HCT116 (cell line): ENCODE results near the gene ELAVL1. TPM values are rescaled to one million over a fixed set of nuclear protein-coding genes. Genes with fewer than 3 reads are reported as not detected.

Experiments used
- ATAC-seq: fragments of 200-7000 bp; cut with Tn5 transposase; 2 replicates; pipeline ENCODE4 v1.9.1; 2020; ENCODE audit warnings: mild to moderate bottlenecking, moderate library complexity
- BruUV-seq: library from RNA; stranded (reverse); fragments of 400-500 nt; replicated peaks from 2 replicates; lab custom pipeline; 2021; lab: Mats Ljungman, UMichigan
- CTCF ChIA-PET: fragments of 300-600 bp; sonication (Branson Sonifier 250); formaldehyde crosslinking; loops from one replicate; lab custom pipeline; 2021; ENCODE audit warnings: antibody characterized with exemption; lab: Charles Lee
- POLR2A ChIA-PET: fragments of 300-600, 350-600 bp; sonication (Branson Sonifier 250); formaldehyde crosslinking; loops from one replicate; lab custom pipeline; 2021; ENCODE audit warnings: antibody characterized with exemption; lab: Charles Lee
- RAD21 ChIA-PET, 2 experiments: fragments of 300-600 bp; sonication (Branson Sonifier 250); formaldehyde crosslinking; loops; one replicate each; lab custom pipeline; 2023; ENCODE audit warnings: low total read pairs in 2 of 2; ENCODE audit not compliant: uncharacterized antibody in 2 of 2, unreplicated experiment in 2 of 2, low non-redundant PET in 1 of 2; lab: Charles Lee
- DNase-seq: peaks from one replicate; pipeline ENCODE4 v3.0.0-alpha.2; 2010; ENCODE audit warnings: low read depth, low spot score
- H2AFZ ChIP-seq: fragments of 200-600 bp; shearing (Covaris generic), sonication (generic); 2 replicates; pipeline ENCODE4 v1.6.1; 2017; ENCODE audit warnings: low read depth, mixed run types, mixed read lengths, antibody characterized with exemption, low read length; ENCODE audit not compliant: poor library complexity, severe bottlenecking
- H3K27ac ChIP-seq: 2 replicates; pipeline ENCODE4 v1.5.1; 2012; ENCODE audit warnings: low read depth, low read length
- H3K27me3 ChIP-seq: fragments of 200-600 bp; sonication (generic); 2 replicates; pipeline ENCODE4 v1.6.1; 2016; ENCODE audit warnings: mixed run types, low read length, mixed read lengths; ENCODE audit not compliant: insufficient read depth
- H3K36me3 ChIP-seq, 2 experiments: fragments of 200-500 bp in 1 of 2; fragments of 200-600 bp in 1 of 2; sonication (Bioruptor generic) in 1 of 2; sonication (generic) in 1 of 2; 2 replicates each; pipeline versions ENCODE4 v1.5.1 to v1.6.1; 2014 to 2016; ENCODE audit warnings: low read length in 2 of 2, inconsistent platforms in 1 of 2, mixed read lengths in 1 of 2, mixed run types in 1 of 2; ENCODE audit not compliant: insufficient read depth in 2 of 2, control insufficient read depth in 1 of 2
- H3K4me1 ChIP-seq, 2 experiments: fragments of 200-600 bp in 1 of 2; sonication (generic) in 1 of 2; 2 replicates each; pipeline versions ENCODE4 v1.5.1 to v1.6.1; 2012 to 2017; ENCODE audit warnings: low read length in 2 of 2, inconsistent platforms in 1 of 2, mild to moderate bottlenecking in 1 of 2, mixed read lengths in 1 of 2, mixed run types in 1 of 2, moderate library complexity in 1 of 2; ENCODE audit not compliant: insufficient read depth in 2 of 2, control insufficient read depth in 1 of 2
- H3K4me2 ChIP-seq: fragments of 200-600 bp; sonication (generic); 2 replicates; pipeline ENCODE4 v1.6.1; 2017; ENCODE audit warnings: mixed run types, low read length, mixed read lengths
- H3K4me3 ChIP-seq, 2 experiments: fragments of 200-600 bp in 1 of 2; sonication (generic) in 1 of 2; replicated peaks in 1 of 2; 2 replicates each; pipeline ENCODE4 v1.5.1; 2011 to 2016; ENCODE audit warnings: low read length in 2 of 2, control low read depth in 1 of 2, low read depth in 1 of 2, mild to moderate bottlenecking in 1 of 2, mixed read lengths in 1 of 2, mixed run types in 1 of 2
- H3K79me2 ChIP-seq: fragments of 200-600 bp; sonication (generic); 2 replicates; pipeline ENCODE4 v1.6.1; 2017; ENCODE audit warnings: mild to moderate bottlenecking, mixed run types, low read length, moderate library complexity, mixed read lengths; ENCODE audit not compliant: insufficient read depth
- H3K9ac ChIP-seq: fragments of 200-600 bp; sonication (generic); 2 replicates; pipeline ENCODE4 v1.6.1; 2016; ENCODE audit warnings: low read length, mixed read lengths
- H3K9me2 ChIP-seq: fragments of 200-600 bp; sonication (generic), shearing (Covaris generic); 2 replicates; pipeline ENCODE4 v1.6.1; 2017; ENCODE audit warnings: mixed run types, mild to moderate bottlenecking, moderate library complexity; ENCODE audit not compliant: insufficient read depth
- H3K9me3 ChIP-seq, 2 experiments: fragments of 200-500 bp in 1 of 2; fragments of 200-600 bp in 1 of 2; sonication (Bioruptor generic) in 1 of 2; sonication (generic) in 1 of 2; 2 replicates each; pipeline ENCODE4 v1.6.1; 2014 to 2017; ENCODE audit warnings: low read length in 2 of 2, mixed read lengths in 2 of 2, inconsistent platforms in 1 of 2, low read depth in 1 of 2, mild to moderate bottlenecking in 1 of 2, mixed run types in 1 of 2, moderate library complexity in 1 of 2; ENCODE audit not compliant: control insufficient read depth in 1 of 2, insufficient read depth in 1 of 2
- H4K20me1 ChIP-seq: fragments of 200-600 bp; sonication (generic), shearing (Covaris generic); 2 replicates; pipeline ENCODE4 v1.6.1; 2017; ENCODE audit warnings: mixed run types, mild to moderate bottlenecking, moderate library complexity; ENCODE audit not compliant: insufficient read depth
- CBX3 ChIP-seq: IDR thresholded peaks from 2 replicates; pipeline ENCODE4 v1.6.1; 2012; ENCODE audit warnings: low read depth
- CEBPB ChIP-seq: IDR thresholded peaks from 2 replicates; pipeline ENCODE4 v1.6.1; 2012; ENCODE audit warnings: low read depth
- CTCF ChIP-seq, 3 experiments: fragments of 200-600 bp in 1 of 3; sonication (generic) in 1 of 3; IDR thresholded peaks in 2 of 3; conservative IDR thresholded peaks in 1 of 3; 2 replicates each; pipeline ENCODE4 v1.5.1; 2012 to 2017; ENCODE audit warnings: low read depth in 2 of 3, low read length in 2 of 3, antibody characterized with exemption in 1 of 3, borderline replicate concordance in 1 of 3, control low read depth in 1 of 3, mild to moderate bottlenecking in 1 of 3, mixed read lengths in 1 of 3, mixed run types in 1 of 3, moderate library complexity in 1 of 3; ENCODE audit not compliant: insufficient read depth in 1 of 3
- ELF1 ChIP-seq: IDR thresholded peaks from 2 replicates; pipeline ENCODE4 v1.6.1; 2012; ENCODE audit warnings: low read depth, borderline replicate concordance
- EZH2 ChIP-seq: fragments of 200-600 bp; sonication (generic); IDR thresholded peaks from 2 replicates; pipeline ENCODE4 v1.6.1; 2017; ENCODE audit warnings: antibody characterized with exemption, mixed run types
- EZH2phosphoT487 ChIP-seq: fragments of 200-600 bp; IDR thresholded peaks from 2 replicates; pipeline ENCODE4 v1.6.1; 2018; ENCODE audit warnings: antibody characterized with exemption, borderline replicate concordance
- FOSL1 ChIP-seq: IDR thresholded peaks from 2 replicates; pipeline ENCODE4 v1.6.1; 2012; ENCODE audit warnings: low read depth
- JUND ChIP-seq: IDR thresholded peaks from 2 replicates; pipeline ENCODE4 v1.6.1; 2012
- POLR2A ChIP-seq: IDR thresholded peaks from 2 replicates; pipeline ENCODE4 v1.7.0; 2011; ENCODE audit warnings: borderline replicate concordance; ENCODE audit not compliant: insufficient read depth, insufficient read length; ENCODE audit errors: extremely low read depth
- POLR2AphosphoS5 ChIP-seq: IDR thresholded peaks from 2 replicates; pipeline ENCODE4 v1.6.1; 2011; ENCODE audit warnings: mild to moderate bottlenecking, low read depth, low read length, moderate library complexity
- RAD21 ChIP-seq: IDR thresholded peaks from 2 replicates; pipeline ENCODE4 v1.6.1; 2012; ENCODE audit warnings: low read depth, mild to moderate bottlenecking
- SIN3A ChIP-seq: IDR thresholded peaks from 2 replicates; pipeline ENCODE4 v1.6.1; 2012; ENCODE audit warnings: low read depth
- SP1 ChIP-seq: IDR thresholded peaks from 2 replicates; pipeline ENCODE4 v1.6.1; 2012; ENCODE audit warnings: low read depth
- SRF ChIP-seq: IDR thresholded peaks from 2 replicates; pipeline ENCODE4 v1.6.1; 2012; ENCODE audit warnings: low read depth
- TCF7L2 ChIP-seq: IDR thresholded peaks from 2 replicates; pipeline ENCODE4 v1.7.0; 2011; ENCODE audit warnings: borderline replicate concordance, inconsistent platforms; ENCODE audit not compliant: insufficient read depth, insufficient read length; ENCODE audit errors: extremely low read depth
- YY1 ChIP-seq: IDR thresholded peaks from 2 replicates; pipeline ENCODE4 v1.6.1; 2011; ENCODE audit warnings: low read length, low read depth, moderate library complexity, mild to moderate bottlenecking; ENCODE audit not compliant: insufficient replicate concordance; ENCODE audit errors: extremely low read depth
- ZNF274 ChIP-seq: fragments of 200-500 bp; sonication (Bioruptor generic); IDR thresholded peaks from 2 replicates; pipeline ENCODE4 v1.6.1; 2014; ENCODE audit warnings: mild to moderate bottlenecking, low read depth, low read length, inconsistent platforms
- intact Hi-C: fragments of 100-400 bp; cut with micrococcal nuclease; formaldehyde crosslinking; loops from 2 replicates; pipeline ENCODE4 v1.10.0; 2022
- total RNA-seq: library from RNA; stranded (reverse); gene quantifications from one replicate; pipeline ENCODE4 v1.2.1, GENCODE V29; 2021; ENCODE audit not compliant: unreplicated experiment
- TF ChIP-seq, protein P1 (sequence below): IDR thresholded peaks from 2 replicates; pipeline ENCODE4 v1.6.1; 2011; ENCODE audit warnings: mild to moderate bottlenecking, low read length, moderate library complexity; ENCODE audit not compliant: insufficient replicate concordance; ENCODE audit errors: extremely low read depth
- TF ChIP-seq, protein P2 (sequence below): IDR thresholded peaks from 2 replicates; pipeline ENCODE4 v1.6.1; 2012
- TF ChIP-seq, protein P3 (sequence below): IDR thresholded peaks from 2 replicates; pipeline ENCODE4 v1.6.1; 2012

ELAVL1 gene
- total RNA-seq, 1 experiment from 2014 or later: 134 TPM

GRCh38 chr19:7926727-7927604 is 78.5 kb downstream of the ELAVL1 start:
- CTCF ChIA-PET: interaction anchor here (0.7 kb wide), 1 partner anchor 57 kb away, joined by 3 read pairs; no protein-coding TSS in a partner anchor
- no peak for TF ChIP-seq EZH2
- TF ChIP-seq CBX3: no peak
- TF ChIP-seq FOSL1: no peak
- no peak for TF ChIP-seq CTCF (IDR thresholded peaks at IDR 0.05 in 2 of 3, conservative IDR thresholded peaks at IDR 0.05 in 1 of 3; ENCODE audit: borderline replicate concordance in 1 of 3, insufficient read depth in 1 of 3, low read depth in 2 of 3, low read length in 2 of 3)
- TF ChIP-seq, protein P1, sequence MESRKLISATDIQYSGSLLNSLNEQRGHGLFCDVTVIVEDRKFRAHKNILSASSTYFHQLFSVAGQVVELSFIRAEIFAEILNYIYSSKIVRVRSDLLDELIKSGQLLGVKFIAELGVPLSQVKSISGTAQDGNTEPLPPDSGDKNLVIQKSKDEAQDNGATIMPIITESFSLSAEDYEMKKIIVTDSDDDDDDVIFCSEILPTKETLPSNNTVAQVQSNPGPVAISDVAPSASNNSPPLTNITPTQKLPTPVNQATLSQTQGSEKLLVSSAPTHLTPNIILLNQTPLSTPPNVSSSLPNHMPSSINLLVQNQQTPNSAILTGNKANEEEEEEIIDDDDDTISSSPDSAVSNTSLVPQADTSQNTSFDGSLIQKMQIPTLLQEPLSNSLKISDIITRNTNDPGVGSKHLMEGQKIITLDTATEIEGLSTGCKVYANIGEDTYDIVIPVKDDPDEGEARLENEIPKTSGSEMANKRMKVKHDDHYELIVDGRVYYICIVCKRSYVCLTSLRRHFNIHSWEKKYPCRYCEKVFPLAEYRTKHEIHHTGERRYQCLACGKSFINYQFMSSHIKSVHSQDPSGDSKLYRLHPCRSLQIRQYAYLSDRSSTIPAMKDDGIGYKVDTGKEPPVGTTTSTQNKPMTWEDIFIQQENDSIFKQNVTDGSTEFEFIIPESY: no peak
- no peak for TF ChIP-seq ELF1
- TF ChIP-seq, protein P2, sequence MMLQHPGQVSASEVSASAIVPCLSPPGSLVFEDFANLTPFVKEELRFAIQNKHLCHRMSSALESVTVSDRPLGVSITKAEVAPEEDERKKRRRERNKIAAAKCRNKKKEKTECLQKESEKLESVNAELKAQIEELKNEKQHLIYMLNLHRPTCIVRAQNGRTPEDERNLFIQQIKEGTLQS: no peak
- TF ChIP-seq JUND: no peak
- TF ChIP-seq CEBPB: no peak
- no peak for TF ChIP-seq SRF
- no peak for TF ChIP-seq EZH2phosphoT487
- TF ChIP-seq ZNF274: no peak
- TF ChIP-seq SP1: no peak
- no peak for TF ChIP-seq POLR2AphosphoS5
- TF ChIP-seq, protein P3, sequence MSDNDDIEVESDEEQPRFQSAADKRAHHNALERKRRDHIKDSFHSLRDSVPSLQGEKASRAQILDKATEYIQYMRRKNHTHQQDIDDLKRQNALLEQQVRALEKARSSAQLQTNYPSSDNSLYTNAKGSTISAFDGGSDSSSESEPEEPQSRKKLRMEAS: no peak
- TF ChIP-seq TCF7L2: no peak
- TF ChIP-seq POLR2A: no peak
- TF ChIP-seq SIN3A: no peak
- no peak for TF ChIP-seq YY1
- TF ChIP-seq RAD21: no peak
- RAD21 ChIA-PET: no interaction called here
- POLR2A ChIA-PET: interaction anchor here (1.3 kb wide), 1 partner anchor 17 kb away, joined by 4 read pairs; the partner anchor contains the start of gene TIMM44
- peak overlapping the region; percentile 90 for H3K4me2 ChIP-seq
- no peaks in the 10 kb centered on the region for H3K9me2 ChIP-seq
- peak overlapping the region; percentile 49; the same call in 1 of the 2 replicates for H3K27ac ChIP-seq
- intact Hi-C loops: no loop called here
- H3K79me2 ChIP-seq: no peaks in the 10 kb centered on the region
- H3K4me3 ChIP-seq: no peak overlapping the region
- H3K36me3 ChIP-seq: peaks cover 8 to 17% of the 10 kb centered on the region in 2 experiments
- no peak overlapping the region for H2AFZ ChIP-seq
- H3K4me1 ChIP-seq: peaks cover 22 to 52% of the 10 kb centered on the region in 2 experiments
- no TSS peak for BruUV-seq
- H3K9me3 ChIP-seq: no peaks in the 10 kb centered on the region
- peak overlapping the region; percentile 46; the same call in 1 of the 2 replicates for H3K9ac ChIP-seq
- no peaks in the 10 kb centered on the region for H3K27me3 ChIP-seq
- no peak for DNase-seq
- no peaks in the 10 kb centered on the region for H4K20me1 ChIP-seq
- no peak for ATAC-seq
